NCI-H1417 (cell line): ENCODE data around the gene VCAN.

Source experiments
- DNase-seq, 3 experiments: peaks; one replicate each; lab custom pipeline; 2025; lab: John Stamatoyannopoulos, UW

The VCAN gene

DNA sequence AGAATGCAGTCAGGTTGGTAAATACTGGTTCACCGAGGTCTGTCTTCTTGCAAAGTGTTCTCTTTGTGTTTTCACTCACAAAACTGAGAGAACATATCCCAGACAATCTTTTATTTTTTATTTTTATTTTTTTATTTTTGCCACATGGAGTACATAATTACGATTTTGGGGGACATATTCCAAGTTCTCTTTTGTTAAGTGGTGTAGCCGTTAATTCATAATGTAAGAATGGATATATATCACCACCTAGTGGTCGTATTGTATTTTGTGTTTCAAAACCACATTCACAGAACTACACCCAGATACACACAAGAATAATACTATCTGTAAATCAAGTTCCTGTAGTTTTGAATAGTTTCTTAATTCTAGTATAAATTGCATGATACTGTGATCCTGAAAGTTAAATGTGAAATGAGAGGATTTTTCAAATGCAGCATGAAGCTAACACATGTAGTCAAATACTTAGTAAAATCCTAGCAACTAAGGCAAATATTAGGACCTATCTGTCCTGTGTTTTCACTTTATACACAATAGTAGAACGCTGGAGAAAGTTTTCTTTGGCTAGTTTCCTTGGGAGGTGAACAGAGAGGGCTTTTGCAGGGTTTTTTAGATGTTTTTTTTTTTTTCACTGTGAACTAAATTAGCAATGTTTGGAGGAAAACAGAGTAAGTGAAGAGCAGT, 92.7 kb downstream of the VCAN start:
- DNase-seq: peak in 2 of 3 experiments; percentile 60 to 70

DNA sequence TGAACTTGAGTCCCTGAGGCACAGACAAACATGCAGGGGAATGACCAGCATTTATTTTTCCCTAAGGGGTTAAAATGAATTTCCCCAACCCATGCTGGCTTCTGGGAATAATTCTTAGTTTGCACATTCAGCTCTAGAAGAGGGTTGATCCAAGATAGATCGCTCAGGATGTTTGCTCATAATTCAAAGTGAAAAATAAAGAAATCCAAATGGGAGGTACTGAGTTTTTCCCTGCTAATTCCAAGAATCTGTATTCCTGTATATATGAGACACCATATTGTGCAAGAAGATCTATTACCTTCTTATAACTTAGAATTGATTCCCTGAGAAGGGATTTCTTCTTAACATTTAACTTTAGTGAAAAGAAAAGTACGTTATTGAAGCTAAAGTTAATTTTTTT, 96.2 kb downstream of the VCAN start:
- DNase-seq: no peak

DNA sequence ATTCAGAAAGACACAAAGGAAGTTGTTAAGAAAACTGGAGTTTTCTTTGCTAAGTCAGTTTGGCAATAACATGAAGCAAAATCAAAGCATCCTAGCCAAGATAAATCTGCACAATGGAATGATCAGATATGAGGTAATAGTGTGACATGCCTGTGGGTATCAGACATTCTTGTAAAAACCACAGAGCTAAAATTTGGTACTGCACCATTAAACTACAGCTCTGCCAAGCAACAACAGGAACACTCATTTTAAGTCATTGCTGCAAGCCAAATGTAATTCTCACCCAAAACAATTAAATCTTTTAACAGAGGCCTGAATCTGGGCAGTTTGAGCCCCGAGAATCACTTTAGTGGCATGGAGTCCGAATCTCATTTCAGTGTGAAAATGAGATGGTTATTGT, 96.6 kb downstream of the VCAN start:
- no peak for DNase-seq

DNA sequence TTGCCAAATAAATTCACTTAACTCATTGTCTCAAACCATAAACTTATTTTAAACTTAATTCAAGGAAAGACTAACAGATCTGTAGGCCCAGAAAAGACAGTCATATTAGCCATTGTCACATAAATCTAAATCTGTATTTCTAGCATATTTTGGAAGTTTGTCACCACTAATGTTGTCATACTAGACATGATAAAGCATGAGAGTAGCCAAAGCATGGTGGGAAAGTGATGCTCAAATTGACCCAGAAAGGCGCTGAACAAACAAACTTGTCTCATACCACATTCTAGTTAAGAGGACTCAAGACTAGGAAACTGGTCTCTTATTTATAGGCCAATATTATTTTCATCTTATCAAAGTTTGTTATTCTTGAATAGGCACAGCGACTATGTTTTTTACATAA, 99.4 kb downstream of the VCAN start:
- DNase-seq: no peak

DNA sequence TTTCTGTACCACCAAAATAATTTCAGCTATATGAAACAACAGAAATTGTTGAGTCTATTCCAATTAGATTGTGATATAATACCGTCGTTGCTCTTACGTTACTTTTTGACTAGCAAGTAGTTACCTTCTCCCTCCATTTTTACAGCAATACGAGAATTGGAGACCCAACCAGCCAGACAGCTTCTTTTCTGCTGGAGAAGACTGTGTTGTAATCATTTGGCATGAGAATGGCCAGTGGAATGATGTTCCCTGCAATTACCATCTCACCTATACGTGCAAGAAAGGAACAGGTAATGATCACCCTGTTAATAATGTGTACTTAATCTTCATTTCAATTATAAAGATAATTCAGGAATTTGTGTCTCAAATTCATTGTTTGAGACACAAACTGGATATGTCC, 100.7 kb downstream of the VCAN start:
- DNase-seq: no peak

DNA sequence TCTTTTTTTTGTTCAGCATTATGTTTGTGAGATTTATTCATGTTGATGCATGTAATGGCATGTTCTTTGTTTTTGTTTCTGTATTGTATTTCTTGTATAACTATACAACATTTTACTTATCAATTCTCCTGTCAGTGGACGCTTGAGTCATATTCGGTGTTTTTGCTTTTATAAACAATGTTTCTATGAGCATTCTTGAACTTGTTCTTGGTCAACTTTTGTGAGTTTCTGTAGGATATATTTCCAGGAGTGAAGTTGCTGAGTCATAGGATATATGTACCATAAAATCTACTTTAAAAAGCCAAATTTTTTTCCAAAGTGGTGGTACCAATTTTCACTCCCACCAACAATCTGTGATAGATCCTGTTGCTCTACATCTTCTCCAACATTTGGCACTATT, 104.8 kb downstream of the VCAN start:
- no peak for DNase-seq

DNA sequence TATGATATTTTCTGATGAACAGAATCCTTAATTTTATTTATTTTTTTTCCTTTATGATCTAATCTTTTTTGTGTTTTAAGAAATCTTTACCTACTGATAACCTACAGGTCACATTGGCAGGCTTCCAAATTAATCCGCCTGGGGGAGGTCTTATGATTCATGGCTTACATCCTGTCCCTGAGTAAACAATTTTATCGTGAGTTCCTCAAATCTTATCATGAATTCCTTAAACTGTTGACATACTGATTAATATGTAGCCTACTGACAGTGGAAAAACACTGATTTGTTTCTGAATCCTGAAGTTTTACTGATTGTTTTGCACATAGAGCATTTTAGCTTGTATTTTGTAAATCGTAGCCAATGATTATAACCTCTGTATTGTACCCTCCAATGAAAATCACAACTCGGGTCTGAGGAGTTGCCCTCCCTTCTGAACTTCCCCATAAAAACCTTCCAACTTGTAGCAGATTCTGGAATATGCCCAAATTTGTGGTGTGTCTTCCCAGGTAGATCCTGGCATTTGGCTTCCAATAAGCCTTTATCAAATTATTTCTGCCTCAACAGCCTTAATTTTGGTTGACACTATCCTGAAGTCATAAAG, 105.6 kb downstream of the VCAN start:
- peak in 1 of 3 experiments; percentile 14 for DNase-seq

- no peak for DNase-seq
Measured at GRCh38 chr5:83583859-83584258, 112.3 kb downstream of the VCAN start.

GRCh38 chr5:83586874-83587776, 115.6 kb downstream of the VCAN start:
- no peak for DNase-seq

DNA sequence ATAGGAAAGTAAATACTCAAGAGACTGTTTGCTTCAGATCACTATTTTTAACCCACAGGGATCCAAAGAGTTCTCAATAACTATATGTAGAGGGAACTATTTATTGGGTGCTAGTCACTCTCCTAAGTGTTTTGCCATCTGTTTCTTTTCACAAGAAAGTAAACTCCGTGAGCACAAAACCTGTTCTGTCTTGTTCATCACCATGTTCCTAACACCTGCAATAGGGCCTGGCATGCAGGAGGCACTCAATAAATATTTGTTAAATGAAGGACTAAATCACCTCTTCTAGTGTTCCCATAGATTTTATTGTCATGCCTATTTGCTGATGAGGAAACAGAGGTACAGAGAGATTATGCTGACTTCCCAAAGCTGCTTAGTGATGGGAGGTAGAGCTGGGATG, 118.2 kb downstream of the VCAN start:
- peak in 2 of 3 experiments; percentile 58 to 95 for DNase-seq

DNA sequence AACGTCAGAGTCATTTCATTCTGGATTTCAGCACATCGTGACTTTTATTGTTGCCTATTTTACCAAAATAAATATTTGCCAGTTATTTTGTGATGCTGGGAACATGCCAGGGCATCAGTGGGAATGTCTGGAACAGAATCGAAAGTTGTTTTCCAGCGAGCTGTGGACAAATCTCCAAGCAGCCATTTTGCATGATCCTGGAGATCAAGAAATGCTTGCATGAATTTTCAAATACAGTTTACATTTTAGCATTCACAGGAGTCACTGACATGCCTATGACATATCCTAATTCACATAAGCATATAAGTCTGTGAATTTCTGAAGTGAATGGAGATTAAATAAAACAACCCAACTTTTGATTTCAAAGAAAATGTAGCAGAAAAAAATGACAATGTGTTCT, 119.4 kb downstream of the VCAN start:
- DNase-seq: no peak

GRCh38 chr5:83595217-83595616, 123.7 kb downstream of the VCAN start:
- DNase-seq: no peak

DNA sequence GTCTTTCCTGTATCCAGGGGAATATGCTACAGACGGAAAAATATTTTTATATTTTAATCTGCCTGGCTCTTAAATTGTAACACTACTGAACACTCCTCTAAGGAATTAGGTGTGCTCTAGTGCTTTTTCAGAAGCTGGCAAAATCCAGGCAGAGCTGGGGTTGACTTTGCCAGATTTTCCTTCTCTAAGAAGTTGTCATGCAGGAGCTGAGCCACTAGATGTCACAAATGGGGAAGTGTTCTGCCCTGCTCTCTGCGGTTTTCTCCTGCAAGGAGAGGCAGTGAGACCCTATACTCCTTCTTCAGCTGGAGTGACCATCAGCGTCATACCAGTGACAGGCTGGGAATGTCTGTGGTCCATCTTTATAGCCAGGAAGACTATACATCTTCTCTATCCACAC, 136.6 kb downstream of the VCAN start:
- DNase-seq: peak; percentile 25 to 68 (median 31)

GRCh38 chr5:83614841-83615240, 143.3 kb downstream of the VCAN start:
- no peak for DNase-seq

DNA sequence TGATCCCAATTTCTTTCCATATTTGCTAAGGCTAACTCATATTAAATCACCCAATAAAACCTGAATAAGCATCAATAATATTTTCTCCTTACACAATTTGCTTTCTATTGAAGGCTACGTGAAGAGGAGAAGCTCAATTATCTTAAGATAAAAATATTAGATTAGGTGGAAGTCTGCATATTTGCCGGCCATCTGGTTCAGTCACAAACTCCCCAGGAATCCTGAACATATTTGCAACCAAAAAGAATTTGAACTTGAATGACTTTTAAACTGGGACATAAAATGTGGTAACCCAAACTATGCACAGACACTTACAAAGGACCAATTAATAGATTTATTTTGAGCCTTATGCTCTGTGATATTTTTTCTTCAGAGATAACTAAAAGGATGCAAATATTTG, 156.8 kb downstream of the VCAN start:
- no peak for DNase-seq
